Myocyte (in vitro differentiated cells): ENCODE results near the gene ADGRL1. TPM values are rescaled to one million over a fixed set of nuclear protein-coding genes. Genes with fewer than 3 reads are reported as not detected.
"Not testable (repeated sequence)": the region's sequence is repeated elsewhere in the genome, so short reads cannot be mapped to it uniquely, and the experiment has no call there.

ENCODE experiments used
- DNase-seq: peaks from one replicate; pipeline ENCODE4 v3.0.0-alpha.2; 2012; ENCODE audit warnings: low read depth
- polyA plus RNA-seq: library from polyadenylated mRNA; unstranded; fragments of >200 nt; gene quantifications from one replicate; pipeline ENCODE4 v1.2.1, GENCODE V29; 2012; ENCODE audit warnings: missing spikeins
- total RNA-seq: library from RNA; depleted of rRNA; stranded (reverse); fragments of >200 nt; gene quantifications from 2 replicates; pipeline ENCODE4 v1.2.3, GENCODE V29; 2014

The ADGRL1 gene
- 1.1 and 1.8 TPM in 2 replicates for total RNA-seq
- 4.4 TPM for polyA plus RNA-seq

DNA sequence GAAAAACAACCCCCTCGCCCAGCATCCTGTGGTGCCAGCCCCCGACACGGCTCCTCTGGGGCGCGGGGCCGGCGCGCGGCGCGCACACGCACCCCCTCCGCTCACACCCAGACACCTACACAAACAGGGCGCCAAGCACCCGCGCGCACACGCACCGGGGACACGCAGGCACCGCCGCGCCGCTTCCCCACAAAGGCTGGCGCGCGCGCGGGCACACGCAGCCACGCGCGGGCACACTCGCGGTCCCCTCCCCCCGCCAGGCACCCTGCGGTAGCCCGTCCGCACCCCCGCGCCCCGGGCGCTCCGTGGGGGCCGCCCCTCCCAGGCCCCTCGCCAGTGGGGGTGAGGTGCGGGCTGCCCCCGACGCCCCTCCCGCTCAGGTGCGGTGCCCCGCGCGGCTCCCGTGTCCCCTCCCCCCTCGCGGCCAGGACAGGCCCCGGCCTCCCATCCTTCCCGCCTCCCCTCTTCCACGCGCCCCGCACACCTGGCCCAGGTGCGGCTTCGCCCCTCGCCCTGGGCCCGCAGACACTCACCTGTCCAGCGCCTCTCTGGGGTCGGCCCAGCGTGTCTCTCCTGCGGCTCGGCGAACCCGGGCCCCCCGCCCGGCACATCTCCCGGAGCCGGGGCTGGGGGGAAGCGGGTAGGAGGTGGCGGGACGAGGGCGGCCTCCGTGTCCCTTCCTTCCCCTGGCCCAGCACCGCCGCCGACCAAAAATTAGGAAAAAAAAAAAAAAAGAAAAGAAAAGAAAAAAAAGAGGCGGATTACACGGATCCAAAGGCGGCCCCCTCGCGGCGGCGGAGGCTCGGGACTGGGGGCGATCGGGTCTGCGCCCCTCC, at the start of gene ADGRL1:
TSS of gene ADGRL1 (minus strand) at position 718 of the 836 bp plus-strand sequence. CDS start 22,567 bp downstream, outside the sequence.
- DNase-seq = not testable (repeated sequence)

DNA sequence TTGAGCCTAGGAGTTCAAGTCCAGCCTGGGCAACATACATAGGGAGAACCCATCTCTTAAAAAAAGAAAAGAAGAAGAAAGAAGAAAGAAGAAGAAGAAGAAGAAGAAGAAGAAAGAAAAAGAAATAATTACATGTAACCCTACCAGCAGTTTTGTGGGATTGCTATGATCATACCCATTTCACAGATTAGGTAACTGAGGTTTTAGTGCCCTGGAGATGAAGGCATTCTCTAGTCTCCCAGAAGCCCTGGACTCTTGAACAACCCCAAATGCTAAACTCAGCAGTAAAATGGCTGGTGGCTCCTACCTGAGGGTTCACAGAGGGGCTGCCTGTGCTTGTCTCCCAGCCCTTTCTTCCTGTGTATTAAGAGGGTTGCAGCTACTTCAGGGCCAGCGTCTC, 49.3 kb upstream of the ADGRL1 start:
- DNase-seq = not testable (repeated sequence)

DNA sequence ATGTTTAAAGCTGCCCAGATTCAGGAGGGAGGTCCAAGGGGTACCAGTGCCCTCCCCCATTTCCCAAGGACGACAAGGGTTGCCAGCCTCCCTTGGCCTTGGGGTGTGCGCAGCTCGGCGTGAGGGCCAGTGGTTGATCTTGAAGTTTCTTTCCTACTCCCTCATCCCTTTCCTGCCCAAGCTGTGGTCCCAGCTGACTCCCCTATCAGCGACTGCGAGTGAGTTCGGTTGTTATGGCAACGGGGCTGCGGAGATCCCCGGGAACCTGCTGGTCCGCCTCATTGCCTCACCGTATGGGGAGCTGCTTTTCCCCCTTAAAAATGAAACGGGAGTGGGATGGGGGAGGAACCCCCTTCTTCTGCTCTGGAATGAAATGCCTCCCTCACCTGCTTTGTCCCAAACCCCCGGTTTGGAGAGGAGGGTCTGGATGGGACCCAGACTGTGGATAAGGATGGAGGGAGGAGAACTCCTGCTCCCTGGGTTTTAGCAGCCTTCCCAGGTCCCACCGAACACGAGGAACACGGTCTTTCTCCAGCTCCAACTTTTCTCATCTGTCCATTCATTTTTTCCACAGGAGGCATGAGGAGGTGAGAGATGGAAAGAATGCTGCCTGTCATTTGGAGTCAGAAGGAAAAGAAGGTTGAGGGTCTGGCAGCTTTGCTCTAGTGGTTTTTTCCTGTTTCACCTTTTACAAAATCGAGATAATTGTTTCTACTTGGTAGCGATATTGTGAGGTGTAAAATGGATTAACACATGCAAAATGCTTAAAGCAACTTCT, 48.0 kb upstream of the ADGRL1 start:
- not testable (repeated sequence) for DNase-seq

DNA sequence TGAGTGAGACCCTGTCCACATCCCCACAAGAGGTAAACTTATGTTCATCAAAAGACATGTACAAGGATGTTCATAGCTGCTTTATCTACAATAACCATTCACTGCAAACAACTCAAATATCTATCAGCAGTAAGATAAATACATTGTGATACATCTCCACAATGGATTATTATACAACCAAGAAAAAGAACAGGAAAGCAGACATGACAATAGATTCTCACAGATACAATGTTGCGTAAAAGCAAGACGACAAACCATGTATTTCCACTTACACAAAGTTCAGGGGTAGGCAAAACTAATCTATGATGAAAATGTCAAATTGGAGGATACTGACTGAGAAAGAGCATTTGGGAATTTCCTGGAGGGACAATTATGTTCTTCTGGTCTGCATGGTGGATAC, 46.2 kb upstream of the ADGRL1 start:
- DNase-seq = not testable (repeated sequence)

DNA sequence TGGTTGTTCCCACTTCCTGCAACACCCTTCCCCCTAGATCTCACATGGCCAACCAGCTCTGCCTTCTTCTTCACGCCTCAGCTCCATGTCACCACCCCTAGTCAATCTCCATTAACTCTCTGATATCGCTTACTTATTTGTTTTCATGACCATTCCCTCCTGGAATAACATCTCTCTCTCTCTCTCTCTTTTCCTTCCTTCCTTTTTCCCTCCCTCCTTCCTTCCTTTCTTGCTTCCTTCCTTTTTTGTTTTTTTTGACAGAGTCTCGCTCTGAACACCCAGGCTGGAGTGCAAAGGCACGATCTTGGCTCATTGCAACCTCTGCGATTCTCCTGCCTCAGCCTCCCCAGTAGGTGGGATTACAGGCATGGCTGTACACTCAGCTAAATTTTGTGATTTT, 44.9 kb upstream of the ADGRL1 start:
- no peak for DNase-seq

DNA sequence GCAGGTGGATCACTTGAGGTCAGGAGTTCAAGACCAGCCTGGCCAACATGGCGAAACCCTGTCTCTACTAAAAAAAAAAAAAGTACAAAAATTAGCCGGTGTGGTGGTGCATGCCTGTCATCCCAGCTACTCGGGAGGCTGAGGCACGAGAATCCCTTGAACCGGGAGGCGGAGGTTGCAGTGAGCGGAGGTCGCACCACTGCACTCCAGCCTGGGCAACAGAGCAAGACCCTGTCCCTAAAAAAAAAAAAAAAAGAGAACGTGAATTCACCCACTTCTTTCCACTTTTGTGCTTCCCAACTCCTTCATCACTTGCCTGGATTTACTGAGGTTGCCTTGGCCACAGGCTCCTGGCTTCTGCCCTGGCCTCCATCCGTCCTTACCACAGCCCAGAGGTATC, 44.3 kb upstream of the ADGRL1 start:
- not testable (repeated sequence) for DNase-seq

DNA sequence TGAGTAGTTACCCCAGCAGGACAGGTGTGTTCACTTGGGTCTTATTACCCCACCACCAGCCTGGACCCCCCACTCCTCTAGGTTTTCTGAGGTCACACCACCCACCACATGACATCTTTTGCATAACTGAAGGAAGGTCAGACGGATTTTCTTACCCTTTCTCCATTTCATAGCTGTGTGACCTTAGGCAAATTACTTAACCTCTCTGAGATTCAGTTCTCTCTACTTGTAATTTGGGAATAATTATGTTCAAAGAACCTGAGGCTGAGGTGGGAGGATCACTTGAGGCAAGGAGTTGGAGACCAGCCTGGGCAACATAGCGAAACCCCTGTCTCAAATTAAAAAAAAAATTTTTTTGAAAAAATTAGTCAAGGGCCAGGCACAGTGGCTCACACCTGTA, 43.9 kb upstream of the ADGRL1 start:
- not testable (repeated sequence) for DNase-seq

DNA sequence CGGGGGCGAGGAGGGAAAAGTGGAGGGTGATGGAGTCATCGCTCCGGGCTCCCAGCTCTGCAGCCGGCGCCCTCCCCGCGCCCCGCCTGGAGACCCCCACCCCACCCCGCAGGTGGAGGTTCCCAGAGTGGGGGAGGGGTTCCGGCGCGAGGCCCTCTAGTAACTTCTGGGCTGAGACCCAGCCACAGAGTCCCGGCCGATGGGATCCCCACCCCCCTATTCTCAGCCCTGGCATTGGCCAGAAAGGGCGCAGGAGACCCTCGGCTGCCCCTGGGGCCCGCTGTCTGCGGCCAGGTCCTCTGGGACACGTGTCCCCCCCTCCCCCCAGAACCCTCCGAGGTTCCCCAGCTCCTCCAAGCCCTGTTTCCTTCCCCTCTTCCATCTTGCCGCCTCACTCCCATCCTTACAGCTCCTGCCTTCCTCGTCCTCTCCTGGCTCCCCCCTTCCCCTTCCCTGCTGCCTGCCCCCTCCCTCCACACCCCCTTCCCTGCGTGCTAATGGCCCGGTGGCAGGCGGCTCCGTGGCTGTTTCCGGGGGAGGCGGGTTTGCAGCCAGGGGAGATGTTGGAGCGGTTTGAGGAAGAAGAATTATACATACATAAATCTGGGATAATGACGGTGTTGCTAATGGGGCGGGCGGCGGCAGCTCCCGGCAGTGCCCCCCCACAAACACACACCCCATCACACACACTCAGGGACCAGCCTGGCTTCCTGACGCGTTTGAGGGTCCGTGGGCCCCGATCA, 43.2 kb upstream of the ADGRL1 start:
- peak; percentile 5 for DNase-seq

DNA sequence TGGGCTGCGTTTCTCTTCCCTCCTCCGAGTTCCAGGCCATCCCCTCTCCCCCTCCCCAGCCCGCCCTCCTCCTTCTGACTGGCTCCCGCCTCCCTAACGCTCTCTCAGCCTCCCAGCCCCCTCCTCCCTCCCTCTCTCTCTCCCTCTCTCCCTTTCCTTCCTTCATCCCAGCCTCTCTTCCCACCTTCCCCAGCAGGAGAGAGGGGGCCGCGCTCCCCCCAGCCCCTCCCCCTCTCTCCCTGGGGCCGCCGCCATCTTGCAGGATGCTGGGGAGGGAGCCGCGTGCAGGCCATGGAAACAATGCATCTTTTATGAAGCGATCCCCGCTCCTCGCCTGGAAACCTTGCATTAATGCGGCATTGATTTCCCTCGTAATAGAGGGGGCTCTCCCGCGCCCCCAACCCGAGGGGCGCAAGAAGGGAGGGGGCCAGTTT, 42.6 kb upstream of the ADGRL1 start:
- peak; percentile 24 for DNase-seq

DNA sequence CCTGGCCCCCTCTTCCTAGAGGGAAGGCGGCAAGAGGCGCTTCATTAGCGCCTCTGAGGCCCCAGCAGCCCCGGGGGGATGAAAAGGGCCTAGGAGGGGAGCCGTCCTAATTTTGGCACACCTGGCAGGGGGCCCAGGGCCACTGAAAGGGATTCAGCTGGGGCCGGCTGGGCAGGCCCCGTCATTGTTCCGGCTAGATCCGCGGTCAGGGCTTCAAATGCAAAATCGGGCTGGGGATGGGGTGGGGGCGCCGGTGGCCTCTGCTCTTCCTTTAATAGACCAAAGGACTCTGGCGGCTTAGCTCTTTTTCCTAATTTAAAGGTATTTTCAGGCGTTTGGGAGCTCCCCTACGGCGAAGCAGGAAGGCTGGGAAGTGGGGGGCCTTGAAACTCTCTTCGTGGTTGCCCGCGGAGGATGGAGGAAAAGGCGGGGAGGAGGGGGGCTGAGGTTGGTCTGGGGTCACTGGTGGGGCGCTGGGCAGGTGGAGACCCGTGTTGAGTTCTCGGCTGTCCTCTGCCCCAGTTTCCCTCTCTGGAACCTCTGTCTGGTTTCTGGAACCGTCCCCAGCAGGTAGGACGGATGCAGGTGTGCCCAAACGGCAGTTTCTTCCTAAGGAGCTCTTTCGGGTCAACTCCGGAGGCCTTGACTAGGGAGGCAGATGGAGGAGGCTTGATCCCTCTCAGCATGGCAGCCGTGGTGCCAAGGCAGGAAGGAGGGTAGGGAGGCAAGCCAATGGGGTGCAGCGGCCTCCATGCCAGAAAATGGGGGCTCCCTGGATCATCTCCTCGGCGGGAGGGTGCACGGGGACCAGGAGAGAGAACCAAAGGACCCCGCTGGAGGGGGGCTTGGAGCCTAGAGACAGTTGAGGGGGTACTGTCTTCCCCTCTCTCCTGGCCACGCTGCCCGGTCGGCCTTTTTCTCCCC, 41.8 kb upstream of the ADGRL1 start:
- DNase-seq = not testable (repeated sequence)

DNA sequence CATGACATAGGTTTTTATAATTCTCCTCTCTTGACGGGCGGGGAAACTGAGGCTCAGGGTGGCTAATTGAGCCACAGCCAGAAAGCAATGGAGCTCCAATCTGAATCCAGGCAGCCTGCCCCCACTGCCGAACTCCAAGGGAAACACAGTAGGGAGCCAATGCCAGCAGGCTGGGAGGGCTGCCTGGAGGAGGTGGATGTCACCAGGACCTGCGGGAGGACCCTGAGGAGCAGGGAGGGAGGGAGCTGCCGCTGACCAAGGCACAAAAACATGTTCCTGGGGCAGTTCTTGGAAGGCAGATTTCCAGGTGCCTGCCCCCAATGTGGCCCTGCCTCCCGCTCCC, 41.2 kb upstream of the ADGRL1 start:
- not testable (repeated sequence) for DNase-seq

DNA sequence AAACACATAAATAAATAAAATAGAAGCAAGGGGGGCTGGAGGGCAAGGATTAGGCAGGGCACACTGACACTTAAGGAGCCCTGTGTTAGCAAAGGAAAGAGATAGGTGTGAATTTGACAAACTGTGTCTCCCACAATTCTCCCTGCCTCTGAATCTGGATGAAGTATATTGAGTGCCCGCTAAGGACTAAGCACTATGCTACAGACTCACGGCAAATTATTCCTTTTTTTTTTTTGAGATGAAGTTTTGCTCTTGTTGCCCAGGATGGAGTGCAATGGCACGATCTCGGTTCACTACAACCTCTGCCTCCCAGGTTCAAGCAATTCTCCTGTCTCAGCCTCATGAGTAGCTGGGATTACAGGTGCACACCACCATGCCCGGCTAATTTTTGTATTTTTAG, 38.4 kb upstream of the ADGRL1 start:
- not testable (repeated sequence) for DNase-seq

DNA sequence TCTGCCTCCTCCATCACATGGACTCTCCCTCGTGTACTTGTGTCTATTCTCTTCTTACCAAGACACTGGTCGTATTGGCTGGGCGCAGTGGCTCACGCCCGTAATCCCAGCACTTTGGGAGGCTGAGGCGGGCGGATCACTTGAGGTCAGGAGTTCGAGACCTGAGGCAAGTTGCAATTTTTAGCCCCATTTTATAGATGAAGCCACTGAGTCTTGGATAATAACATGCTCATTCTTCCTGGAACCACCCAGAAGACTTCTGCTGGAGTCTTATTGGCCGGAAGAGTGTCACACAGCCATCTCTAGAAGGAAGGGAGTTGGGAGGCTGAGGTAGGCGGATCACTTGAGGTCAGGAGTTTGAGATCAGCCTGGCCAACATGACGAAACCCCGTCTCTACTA, 37.7 kb upstream of the ADGRL1 start:
- DNase-seq = not testable (repeated sequence)

DNA sequence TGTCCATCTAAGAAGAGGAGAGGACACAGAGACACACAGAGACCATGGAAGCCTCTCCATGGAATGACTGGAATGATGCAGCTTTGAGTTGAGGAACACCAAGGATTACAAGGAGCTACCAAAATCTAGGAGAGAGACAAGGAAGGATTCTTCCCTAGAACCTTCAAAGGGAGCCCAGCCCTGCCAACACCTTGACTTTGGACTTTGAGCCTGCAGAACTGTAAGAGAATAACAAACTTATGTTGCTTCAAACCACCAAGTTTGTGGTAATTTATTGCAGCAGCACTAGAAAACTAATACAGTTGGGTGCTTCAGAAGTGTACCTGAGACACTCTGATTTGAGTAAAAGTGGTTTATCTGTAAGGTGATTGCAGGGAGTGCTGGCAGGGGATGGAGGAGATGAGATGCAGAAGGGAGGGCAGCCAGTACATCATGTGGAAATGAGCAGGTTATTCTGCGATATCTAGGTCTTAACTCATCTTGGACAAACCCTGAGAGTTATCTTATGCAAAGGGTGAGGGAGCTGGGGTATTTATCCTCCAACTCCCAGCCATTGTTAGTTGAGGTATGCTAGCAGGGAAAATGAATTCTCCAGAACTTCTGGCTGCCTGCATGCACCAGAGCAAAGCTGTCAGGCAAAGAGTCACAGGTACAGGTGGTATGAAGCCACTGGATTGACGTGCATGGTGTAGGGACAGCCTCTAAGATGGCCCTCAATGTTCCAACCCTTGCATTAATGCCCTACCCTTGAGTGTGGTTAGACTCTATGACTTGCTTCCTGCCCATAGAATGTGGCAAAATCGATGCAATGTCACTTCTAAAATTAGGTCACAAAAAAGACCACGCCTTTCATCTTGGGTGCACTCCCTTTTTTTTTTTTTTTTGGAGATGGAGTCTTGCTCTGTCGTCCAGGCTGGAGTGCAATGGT, 31.3 kb upstream of the ADGRL1 start:
- no peak for DNase-seq

DNA sequence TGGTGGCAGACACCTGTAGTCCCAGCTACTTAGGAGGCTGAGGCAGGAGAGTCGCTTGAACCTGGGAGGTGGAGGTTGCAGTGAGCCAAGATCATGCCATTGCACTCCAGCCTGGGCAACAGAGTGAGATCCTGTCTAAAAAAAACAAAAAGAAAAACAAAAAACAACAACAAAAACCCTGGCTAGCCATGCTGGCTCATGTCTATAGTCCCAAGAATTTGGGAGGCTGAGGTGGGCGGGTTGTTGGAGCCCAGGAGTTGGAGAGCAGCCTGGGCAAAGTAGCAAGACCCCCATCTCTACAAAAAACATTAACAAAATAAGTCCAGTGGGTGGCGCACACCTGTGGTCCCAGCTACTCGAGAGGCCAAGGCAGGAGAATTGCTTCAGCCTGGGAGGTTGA, 27.0 kb upstream of the ADGRL1 start:
- not testable (repeated sequence) for DNase-seq

DNA sequence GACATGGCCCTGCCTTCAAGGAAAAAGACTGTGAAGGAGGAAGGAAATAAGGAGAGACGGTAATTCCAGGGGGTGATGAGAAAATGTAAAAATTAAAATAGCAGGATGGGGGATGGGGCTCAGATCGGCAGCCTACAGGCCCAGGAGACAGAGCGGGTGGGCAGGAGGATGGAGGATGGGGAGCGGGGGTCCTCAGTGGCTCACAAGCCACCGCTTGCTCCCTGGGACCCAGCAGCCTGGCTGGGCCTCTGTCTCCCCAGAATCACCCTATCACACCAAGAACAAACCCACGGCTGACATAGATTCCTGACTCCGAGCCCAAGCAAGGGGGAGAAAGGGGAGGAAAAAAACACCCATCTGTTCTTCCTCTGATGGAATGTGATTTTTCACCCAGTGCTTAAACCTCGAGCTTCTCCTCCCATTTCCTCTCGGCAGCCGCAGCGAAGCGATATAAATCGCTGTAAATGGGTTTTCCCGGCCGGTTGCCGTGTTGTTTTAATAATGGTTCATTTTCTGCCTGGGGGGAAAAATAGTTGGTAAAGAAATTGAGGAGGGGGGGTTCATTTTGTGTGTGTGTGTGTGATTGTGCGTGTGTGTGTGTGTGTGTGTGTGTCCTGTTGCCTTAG, 22.6 kb upstream of the ADGRL1 start:
- DNase-seq = not testable (repeated sequence)

DNA sequence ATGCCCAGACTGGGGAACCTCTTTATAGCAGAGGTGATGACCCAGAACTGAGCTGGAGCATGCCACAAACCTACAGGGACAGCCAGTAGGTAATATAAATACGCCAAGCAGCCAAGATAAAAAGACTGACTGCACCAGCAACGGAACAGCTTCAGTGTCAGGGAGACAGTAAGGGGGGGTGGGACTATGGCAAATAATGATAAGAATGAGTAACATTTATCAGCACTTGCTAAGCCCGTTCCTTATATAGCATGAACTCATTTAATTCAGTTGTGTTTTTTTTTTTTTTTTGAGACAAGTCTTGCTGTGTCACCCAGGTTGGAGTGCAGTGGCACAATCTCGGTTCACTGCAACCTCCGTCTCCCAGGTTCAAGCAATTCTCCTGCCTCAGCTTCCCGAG, 20.5 kb upstream of the ADGRL1 start:
- not testable (repeated sequence) for DNase-seq

DNA sequence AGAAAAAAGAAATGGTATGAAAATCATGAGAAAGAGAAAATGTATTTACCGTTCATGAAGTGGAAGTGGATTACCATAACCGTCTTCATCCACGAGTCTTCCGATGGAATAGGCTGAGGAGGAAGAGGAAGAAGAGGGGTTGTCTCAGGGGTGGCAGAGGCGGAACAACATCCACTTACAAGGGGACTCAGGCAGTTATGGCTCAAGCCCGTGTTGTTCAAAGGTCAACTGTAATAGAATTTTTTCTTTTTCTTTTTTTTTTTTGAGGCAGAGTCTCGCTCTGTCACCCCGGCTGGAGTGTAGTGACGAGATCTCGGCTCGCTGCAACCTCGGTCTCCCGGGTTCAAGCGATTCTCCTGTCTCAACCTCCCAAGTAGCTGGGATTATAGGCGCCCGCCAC, 16.9 kb upstream of the ADGRL1 start:
- DNase-seq = no peak

DNA sequence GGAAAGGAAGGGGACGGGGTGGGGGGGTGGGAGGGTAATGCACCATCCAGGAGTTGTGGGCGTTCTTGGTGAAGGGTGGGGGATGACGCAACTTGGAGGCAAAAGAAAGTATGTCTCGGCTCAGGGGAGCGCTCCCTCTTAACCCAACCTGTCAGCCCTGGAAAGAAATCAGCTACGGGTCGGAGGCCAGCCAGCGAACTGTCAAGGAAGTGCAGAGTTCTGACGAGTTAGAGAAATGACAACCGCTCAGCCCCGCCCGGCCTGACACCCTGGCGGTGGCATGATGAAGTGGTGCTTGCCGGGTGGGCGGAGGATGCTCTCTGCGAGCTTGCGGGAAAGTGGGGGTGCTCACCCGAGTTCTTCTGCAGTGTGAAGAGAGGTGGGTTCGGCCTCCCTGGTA, 15.4 kb upstream of the ADGRL1 start:
- DNase-seq = not testable (repeated sequence)
